HG03095 (cell line): ENCODE measurements around the gene PIP4P1.

Source experiments
- ATAC-seq: cut with Tn5 transposase; IDR thresholded peaks from one replicate; pipeline ENCODE4 v1.9.1; 2021; ENCODE audit warnings: moderate library complexity; ENCODE audit not compliant: unreplicated experiment

PIP4P1 gene

DNA sequence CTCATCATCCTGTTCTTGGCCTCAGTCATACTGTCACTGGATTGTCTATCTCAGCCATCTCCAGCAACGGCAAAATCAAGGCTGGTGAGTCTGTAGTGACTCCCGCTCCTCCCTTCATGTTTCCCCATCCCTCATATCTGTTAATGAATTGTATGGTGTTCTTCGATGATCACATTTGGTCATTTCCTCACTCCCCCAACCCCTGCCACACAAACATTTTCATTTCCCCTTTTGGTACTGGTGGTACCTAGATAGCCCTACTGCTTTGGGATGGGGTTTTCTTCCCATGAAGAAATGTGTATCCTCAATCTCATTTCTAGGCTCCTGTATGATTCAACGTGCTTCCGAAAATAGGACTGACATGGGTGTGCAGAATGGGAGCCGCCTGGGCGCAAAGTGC is 22.6 kb downstream of the PIP4P1 start:
- no peak for ATAC-seq

DNA sequence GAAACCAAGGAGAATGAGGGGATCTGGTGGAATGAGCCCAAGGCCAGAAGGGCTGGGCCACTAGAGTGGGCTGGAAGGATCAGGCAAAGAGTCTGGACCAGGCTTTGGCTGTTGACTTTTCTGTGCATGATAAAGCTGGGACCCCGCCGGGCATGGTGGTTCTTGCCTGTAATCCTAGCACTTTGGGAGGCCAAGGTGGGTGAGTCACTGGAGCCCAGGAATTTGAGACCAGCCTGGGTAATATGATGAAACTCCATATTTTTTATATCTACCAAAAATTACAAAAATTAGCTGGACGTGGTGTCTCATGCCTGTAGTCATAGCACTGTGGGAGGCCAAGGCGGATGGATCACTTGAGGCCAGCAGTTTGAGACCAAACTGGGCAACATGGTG is 24.9 kb downstream of the PIP4P1 start:
- no peak for ATAC-seq

DNA sequence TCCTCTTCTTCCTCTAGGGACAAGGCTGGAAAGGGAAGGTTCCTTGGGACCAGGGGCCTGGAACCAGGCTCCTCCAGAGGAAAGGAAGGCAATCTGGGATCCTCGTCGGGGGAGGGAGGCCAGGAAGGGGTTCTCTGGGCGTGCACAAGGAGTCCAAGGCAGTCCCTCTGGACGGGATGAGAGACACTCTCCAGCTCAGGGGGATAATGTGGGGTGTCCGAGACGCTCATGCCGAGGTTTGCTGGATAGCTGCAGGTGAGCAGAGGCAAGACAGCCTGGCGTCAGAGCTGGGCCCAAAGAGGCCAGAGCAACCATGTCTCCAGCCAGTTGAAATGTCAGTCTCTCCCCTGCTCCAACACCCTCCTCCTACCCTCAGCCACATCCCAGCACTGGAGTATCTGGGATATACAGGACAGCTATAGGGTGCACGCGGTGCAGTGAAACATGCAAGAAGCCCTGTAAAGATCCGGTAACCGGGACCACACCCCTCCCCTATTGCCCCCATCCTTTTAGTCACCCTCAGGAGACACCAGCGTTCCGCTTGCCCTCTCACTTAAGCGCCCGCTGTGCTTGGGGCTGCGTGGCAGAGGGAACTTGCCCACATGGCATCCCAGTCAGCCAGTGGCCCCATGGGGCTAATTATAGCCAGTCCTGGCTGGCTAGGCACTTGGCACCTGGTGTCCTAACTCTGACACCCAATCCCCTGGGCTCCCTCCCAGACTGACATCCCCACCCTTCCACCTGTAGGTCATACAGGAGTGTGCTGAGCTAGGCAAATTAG is 25.5 kb downstream of the PIP4P1 start, which contains the start of gene KLHL33:
TSS of gene KLHL33 (minus strand) at position 585 of the 781 bp plus-strand sequence. CDS start at position 230, 355 bp downstream.
- ATAC-seq: no peak

DNA sequence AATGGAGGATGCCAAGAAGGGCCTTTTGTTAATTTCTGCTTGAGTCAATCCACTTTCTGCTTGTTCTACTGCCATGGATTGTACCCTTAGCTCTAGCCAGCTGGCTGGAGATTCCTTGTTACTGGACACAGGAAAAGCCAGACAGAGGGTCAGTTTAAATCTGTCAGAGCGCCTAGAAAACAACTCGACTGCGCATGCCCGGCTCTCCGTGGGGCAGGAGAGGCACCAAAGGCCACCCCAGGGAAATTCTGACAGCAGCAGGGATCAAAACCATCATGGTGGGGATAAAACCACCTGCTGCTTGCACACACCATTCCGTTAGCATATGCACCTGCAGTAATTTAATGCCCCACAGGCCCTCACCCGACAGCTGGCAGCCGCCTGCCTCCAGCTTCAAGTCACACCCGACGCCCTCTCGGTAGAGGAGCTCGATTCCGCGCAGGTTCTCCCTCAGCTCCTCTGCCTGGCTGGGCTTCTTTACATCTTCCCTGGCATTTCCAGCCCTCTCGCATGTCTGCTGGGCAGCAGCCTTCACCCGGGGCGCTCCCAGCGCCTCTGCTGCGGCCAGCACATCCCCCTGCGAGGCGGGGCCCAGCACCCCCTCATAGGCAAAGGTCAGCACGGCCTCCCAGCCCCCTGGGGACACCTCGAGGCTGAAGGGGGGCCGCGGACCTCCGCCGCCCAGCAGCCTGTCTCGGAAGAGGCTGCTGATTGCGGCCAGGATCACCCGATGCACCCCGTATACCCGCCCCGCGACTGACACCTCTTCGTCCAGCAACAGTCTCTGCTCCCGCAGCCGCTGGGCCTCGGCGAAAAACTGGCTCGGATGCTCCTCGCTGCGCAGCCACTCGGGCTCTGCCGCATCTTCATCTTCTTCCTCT is 26.3 kb downstream of the PIP4P1 start:
- no peak for ATAC-seq

DNA sequence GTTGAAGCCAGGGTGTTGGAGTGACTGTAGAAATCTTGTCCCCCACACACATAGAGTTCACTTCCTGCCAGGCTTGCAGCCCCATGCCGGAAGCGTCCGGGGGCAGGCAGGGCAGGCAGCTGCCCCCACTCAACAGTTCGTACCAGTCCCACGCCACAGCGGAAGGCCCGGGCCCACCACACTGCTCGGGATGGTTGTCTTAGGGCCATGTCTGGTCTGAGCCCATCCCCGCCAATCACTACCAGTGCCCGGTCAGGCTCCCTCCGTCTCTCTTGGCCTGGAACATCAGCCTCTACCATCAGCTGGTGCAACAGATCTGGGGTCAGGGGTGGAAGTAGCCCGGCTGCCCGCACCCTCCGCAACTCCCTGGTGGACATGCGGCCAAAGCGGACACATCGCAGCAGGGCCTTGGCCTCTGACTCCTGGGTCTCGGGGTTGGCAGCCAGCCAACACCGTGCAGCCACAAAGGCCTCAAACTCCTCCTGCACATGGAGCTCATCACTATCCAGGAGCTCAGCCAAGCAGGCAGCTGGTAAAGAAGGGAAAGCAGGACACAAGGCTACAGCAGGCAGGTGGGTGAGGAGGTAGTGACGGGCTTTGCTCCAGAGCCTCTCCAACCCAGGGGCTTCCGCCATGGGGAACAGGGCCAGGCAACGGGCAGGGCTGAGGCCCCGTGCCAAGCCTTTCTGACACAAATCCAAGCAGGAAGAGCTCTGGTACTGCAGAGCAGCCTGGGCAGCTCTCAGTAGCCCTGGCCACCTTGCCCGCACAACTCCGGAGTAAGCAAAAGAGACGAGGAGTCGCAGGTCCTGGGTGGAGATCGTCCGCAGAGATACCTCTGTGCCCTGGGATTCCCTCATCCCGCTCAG is 31.2 kb downstream of the PIP4P1 start:
- no peak for ATAC-seq

- ATAC-seq: no peak
These were observed 32.4 kb downstream of the PIP4P1 start for GRCh38 chr14:20428802-20429201.

DNA sequence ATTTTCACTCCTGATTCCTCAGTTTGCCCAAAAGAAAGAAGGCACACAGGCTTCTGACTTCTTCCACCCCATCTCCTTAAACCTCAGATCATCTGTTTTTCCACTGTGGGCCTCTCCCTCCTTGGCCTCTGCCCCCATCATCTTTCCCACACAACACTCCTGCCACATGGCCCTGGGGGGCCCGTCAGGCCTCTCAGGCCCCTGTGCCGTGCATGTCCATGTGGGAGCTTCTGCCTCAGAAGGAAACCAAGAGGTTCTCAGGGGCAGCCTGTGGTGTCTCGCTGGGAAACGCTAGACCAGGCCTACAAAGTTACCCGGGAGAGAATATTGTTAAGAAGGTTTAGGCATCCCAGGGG is 33.2 kb downstream of the PIP4P1 start:
- ATAC-seq: peak; percentile 24

DNA sequence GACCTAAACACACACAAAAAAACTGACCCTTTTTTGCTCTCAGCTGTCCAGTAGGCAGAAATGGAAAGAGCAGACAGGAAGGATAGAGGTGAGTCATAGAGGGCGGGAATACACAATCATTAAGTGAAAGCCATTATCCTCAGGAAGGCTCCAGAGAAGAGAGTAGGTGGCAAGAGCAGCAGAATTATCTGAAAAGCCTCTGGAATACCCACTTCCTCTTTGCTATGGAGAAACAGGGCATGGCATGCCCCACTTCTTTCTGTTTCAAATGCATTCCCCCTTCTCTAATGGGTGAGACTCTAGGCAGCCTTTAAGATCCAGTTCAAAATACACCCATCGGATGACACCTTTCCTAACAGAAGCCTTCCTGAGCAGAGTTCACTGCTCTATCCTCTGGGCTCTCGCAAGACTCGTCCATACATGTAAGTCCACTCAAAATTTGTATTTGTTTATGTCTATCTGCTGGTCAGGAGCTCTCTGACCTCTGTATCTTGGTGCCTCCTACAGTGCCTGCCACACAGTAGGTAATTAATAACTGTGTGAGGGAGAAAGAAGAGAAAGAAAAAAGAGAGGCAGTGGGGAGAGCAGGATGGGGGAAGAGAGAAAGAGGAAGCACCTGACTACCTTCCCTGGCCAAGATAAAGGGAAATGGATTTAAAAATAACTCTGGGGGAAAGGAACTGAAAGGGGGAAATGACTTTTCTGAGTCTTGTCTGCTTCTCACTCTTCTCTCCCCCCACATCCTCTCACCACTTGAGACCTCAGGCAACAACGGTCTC is 33.8 kb downstream of the PIP4P1 start:
- peak; percentile 64 for ATAC-seq

DNA sequence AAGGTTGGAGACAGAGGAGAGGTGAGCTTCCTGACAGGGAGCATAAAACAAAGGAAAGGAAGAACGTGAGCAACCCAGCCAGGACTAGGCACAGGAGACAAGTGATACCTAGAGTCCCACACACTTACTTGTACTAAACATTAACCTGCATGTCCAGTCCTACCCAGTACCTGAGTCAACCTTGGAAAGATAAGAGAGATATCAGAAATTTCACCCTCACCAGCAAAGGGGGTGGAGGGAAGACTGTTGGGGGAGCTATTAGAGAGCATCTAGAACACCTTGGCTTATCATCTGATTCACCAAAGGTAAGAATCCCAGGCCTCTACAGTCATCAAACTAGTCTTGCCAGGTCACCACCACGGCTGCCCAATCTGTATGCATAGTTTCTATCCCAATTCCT is 36.4 kb downstream of the PIP4P1 start:
- ATAC-seq: no peak

DNA sequence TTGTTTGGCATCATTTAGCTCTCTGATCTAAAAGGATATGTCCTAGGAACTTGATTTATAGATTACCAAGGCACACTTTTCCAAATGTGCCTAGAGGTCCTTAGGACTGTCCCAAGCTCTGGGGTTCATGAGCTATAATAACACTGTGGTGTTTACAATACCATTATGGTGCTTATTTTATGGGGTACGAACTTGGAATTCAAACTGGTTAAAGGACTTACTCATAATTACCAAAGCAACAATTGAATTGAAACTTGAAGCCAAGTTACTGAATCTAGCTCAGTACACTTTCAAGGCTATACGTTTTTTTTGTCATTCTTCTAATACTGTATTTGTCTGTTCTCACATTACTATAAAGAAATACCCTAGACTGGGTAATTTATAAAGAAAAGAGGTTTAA is 38.3 kb downstream of the PIP4P1 start:
- no peak for ATAC-seq

- no peak for ATAC-seq
These were observed 40.0 kb downstream of the PIP4P1 start for GRCh38 chr14:20421267-20421666.

- ATAC-seq: no peak
These were observed 41.8 kb downstream of the PIP4P1 start for GRCh38 chr14:20419419-20419818.

GRCh38 chr14:20418501-20418909 is 42.7 kb downstream of the PIP4P1 start:
- ATAC-seq: no peak

DNA sequence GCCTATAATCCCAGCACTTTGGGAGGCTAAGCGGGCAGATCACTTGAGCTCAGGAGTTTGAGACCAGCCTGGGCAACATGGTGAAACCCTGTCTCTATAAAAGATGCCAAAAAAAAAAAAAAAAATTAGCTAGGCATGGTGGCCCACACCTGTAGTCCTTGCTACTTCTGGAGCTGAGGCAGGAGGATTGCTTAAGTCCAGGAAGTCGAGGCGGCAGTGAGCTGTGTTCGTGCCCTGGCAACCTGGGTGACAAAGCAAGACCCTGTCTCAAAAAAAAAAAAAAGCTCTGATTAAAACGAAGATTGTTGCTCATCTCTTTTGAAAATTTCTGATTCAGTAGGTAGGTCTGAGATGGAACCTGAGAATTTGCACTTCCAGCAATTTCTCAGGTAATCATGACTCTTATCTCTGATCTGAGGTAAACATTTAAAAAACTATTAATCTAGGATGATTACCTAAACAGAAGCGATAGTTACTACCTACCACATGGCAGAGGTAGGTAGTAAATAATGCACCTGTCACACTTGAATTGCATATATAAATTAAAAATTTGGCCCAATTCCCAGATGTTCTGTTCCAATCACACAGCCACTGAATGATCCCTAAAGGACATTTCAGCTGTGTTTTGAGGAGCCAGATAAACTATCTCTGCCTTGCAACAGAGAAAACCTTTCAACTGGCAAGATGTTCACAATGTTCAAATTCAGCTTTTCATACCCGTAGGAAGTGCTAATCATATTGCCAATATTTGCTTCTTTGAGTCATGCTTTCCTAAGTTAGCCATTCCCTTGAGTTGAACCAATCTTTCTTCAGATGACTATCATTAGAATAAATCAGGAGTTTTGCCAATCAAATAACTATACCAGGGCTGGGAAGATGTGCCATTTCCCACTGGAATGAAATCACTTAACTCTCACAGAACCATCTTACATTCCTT is 43.7 kb downstream of the PIP4P1 start:
- ATAC-seq: no peak

DNA sequence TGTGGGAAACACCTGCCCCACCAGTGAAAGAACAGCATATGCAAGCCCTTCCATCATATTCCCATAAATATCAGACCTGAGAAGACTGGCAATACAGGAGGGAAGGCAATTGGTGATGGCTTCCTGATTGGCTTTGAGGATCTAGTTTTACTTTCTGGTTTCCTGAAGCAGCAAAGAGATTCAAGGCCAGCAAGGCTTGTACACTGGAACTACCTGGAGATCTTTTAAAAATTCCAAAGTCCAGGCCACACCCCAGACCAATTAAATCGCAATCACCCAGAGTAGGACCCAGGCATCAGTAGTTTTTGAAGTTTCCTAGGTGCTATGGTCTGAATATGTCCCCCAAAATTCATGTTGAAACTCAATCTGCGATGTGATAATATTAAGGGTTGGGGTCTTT is 45.0 kb downstream of the PIP4P1 start:
- ATAC-seq: no peak

- no peak for ATAC-seq
These were observed 45.4 kb downstream of the PIP4P1 start for GRCh38 chr14:20415782-20416206.

DNA sequence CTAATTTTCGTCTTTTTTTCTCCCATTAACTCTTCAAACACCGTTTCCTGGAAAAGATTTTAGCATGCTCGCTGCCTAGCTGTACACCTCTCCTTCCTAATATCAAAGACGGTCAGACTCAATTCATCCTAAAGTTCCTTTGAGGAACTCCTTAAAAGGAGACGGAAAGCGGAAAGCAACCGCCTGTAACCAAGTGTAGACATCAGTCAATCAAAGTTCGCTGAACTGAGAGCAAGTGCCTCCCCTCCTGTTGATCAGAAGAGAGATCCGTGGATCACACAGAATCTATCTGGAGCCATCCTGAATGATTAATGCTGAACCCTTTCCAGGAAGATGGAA is 47.5 kb downstream of the PIP4P1 start:
- ATAC-seq: peak; percentile 40

GRCh38 chr14:20412876-20413743 is 48.1 kb downstream of the PIP4P1 start, which contains the start of gene TEP1:
TSS of gene TEP1 (minus strand) at chr14:20413501. CDS start at chr14:20408439, 5,062 bp downstream.
- peak; percentile 62 for ATAC-seq
